ENCODE results near the gene BCKDHA. TPM values are rescaled to one million over a fixed set of nuclear protein-coding genes. Genes with fewer than 3 reads are reported as not detected.

The BCKDHA gene
- total RNA-seq, 2 experiments from 2014 or later = 16.8 to 66.4 TPM

- no peak overlapping the region for H3K27ac ChIP-seq (ENCODE audit: low read depth, low read length, poor library complexity, severe bottlenecking)
- no peak overlapping the region for H3K4me2 ChIP-seq (ENCODE audit: low read length)
- H3K36me3 ChIP-seq (ENCODE audit: insufficient read depth, low read length) = peaks cover 38% of the 10 kb centered on the region
- BruUV-seq (replicated peaks) = no TSS peak
- H3K4me1 ChIP-seq (ENCODE audit: insufficient read depth, low read length, poor library complexity, severe bottlenecking) = no peaks in the 10 kb centered on the region
- intact Hi-C loops (cut with micrococcal nuclease; ENCODE audit: unreplicated experiment) = no loop called here
- H3K9me3 ChIP-seq (ENCODE audit: low read length) = no peaks in the 10 kb centered on the region
- ChIA-PET POLR2A (interaction anchor here (1.4 kb wide), 1 partner anchor 40 kb away, joined by 3 read pairs; no protein-coding TSS in a partner anchor), CTCF (ENCODE audit: unreplicated experiment) (no interaction called here)
- H4K20me1 ChIP-seq (ENCODE audit: insufficient read depth, low read length) = no peaks in the 10 kb centered on the region
- TF ChIP-seq, protein P1, sequence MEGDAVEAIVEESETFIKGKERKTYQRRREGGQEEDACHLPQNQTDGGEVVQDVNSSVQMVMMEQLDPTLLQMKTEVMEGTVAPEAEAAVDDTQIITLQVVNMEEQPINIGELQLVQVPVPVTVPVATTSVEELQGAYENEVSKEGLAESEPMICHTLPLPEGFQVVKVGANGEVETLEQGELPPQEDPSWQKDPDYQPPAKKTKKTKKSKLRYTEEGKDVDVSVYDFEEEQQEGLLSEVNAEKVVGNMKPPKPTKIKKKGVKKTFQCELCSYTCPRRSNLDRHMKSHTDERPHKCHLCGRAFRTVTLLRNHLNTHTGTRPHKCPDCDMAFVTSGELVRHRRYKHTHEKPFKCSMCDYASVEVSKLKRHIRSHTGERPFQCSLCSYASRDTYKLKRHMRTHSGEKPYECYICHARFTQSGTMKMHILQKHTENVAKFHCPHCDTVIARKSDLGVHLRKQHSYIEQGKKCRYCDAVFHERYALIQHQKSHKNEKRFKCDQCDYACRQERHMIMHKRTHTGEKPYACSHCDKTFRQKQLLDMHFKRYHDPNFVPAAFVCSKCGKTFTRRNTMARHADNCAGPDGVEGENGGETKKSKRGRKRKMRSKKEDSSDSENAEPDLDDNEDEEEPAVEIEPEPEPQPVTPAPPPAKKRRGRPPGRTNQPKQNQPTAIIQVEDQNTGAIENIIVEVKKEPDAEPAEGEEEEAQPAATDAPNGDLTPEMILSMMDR (conservative IDR thresholded peaks at IDR 0.05; ENCODE audit: low read length) = no peak
- no peak for TF ChIP-seq EZH2phosphoT487 (IDR thresholded peaks at IDR 0.05; ENCODE audit: borderline replicate concordance, low read depth, low read length)
- DNase-seq (ENCODE audit: low spot score) = no peak
- H2AFZ ChIP-seq (ENCODE audit: low read length) = no peak overlapping the region
- no peaks in the 10 kb centered on the region for H3K79me2 ChIP-seq (ENCODE audit: insufficient read depth, low read depth, low read length)
- H3K4me3 ChIP-seq (ENCODE audit: low read depth, low read length, poor library complexity, severe bottlenecking) = no peak overlapping the region
- H3K9me2 ChIP-seq (ENCODE audit: insufficient read depth, low read length) = no peaks in the 10 kb centered on the region
Measured at GRCh38 chr19:41428481-41428859, 30.9 kb downstream of the BCKDHA start.

DNA sequence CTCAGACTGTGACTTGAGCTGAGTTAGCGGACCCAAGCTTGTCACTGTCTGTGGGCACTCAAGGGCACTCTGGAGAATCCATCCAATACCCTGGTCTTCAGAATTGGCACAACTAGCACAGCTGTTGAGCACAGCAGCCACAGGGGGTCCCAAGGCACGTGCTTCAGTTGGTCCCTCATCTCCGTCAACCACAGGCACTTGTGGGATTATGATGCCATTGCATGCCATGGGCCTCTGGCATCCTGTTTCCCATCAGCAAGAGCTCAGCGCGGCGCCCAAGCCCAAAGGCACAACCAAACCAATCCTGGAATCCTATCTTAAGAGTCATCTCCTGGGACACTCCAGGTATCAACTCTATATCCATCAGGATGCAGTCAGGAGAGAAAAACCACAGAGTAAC, 33.3 kb downstream of the BCKDHA start:
- CTCF ChIA-PET (ENCODE audit: unreplicated experiment) = no interaction called here
- Histone ChIP-seq H3K4me3 (ENCODE audit: low read depth, low read length, poor library complexity, severe bottlenecking) (no peak overlapping the region), H3K79me2 (ENCODE audit: insufficient read depth, low read depth, low read length) (no peaks in the 10 kb centered on the region), H4K20me1 (ENCODE audit: insufficient read depth, low read length) (no peaks in the 10 kb centered on the region), H3K4me1 (ENCODE audit: insufficient read depth, low read length, poor library complexity, severe bottlenecking) (no peaks in the 10 kb centered on the region), H3K9me2 (ENCODE audit: insufficient read depth, low read length) (no peaks in the 10 kb centered on the region), H3K36me3 (ENCODE audit: insufficient read depth, low read length) (peaks cover 35% of the 10 kb centered on the region), H2AFZ (ENCODE audit: low read length) (no peak overlapping the region), H3K4me2 (ENCODE audit: low read length) (no peak overlapping the region), H3K9me3 (ENCODE audit: low read length) (no peaks in the 10 kb centered on the region), H3K27ac (ENCODE audit: low read depth, low read length, poor library complexity, severe bottlenecking) (no peak overlapping the region)
- intact Hi-C loops (cut with micrococcal nuclease; ENCODE audit: unreplicated experiment) = no loop called here
- TF ChIP-seq EZH2phosphoT487 (IDR thresholded peaks at IDR 0.05; ENCODE audit: borderline replicate concordance, low read depth, low read length) = no peak
- TF ChIP-seq, protein P1 (conservative IDR thresholded peaks at IDR 0.05; ENCODE audit: low read length) = no peak
- no TSS peak for BruUV-seq (replicated peaks)
- no peak for DNase-seq (ENCODE audit: low spot score)
- POLR2A ChIA-PET = no interaction called here

DNA sequence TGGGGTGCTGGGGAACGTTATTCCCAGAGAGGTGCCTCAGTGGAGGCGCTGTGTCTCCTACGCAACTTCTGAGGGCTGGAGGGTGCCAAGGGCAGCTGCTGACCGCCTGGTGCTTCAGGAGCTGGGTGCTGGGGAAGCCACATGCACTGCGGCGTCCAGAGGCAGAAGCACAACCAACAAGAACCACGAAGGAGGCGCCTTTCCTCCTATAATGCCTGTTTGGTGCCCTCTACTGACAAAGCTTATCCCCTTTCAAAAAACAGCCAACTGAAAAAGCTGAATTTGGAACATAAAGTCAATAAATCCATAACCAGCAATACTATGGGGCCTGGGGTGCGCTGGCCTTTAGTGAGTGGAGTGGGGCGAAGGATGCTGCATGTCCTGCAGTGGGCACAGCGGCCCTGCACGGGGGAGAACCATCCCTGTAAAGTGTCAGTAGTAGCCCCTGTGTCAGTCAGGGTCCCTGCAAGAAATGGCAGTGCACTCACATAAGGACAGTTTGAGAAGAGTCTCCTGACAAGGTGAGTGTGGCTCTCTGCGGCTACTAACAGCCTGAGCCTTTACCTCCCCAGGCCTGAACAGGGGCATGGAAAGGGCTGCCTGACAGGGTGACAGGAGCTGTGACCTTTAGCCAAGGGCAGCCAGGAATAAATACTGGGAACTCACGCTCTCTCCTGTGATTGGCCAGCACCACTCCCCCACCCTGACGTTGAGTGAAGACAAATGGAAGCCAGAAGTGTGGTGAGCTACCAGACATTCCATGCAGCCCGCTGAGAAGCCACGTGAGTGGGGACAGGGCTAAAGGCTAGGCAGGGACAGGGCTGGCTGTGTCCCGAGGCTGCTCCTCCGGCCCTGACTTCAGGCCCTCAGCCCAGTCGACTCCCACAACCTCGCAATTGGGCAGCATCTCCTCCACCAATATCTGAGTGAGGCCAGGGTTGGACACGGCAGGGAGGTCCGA, 34.1 kb downstream of the BCKDHA start:
- H3K36me3 ChIP-seq (ENCODE audit: insufficient read depth, low read length) = peaks cover 41% of the 10 kb centered on the region
- H3K27ac ChIP-seq (ENCODE audit: low read depth, low read length, poor library complexity, severe bottlenecking) = no peak overlapping the region
- intact Hi-C loops (cut with micrococcal nuclease; ENCODE audit: unreplicated experiment) = no loop called here
- H3K79me2 ChIP-seq (ENCODE audit: insufficient read depth, low read depth, low read length) = no peaks in the 10 kb centered on the region
- H3K9me2 ChIP-seq (ENCODE audit: insufficient read depth, low read length) = no peaks in the 10 kb centered on the region
- H3K4me3 ChIP-seq (ENCODE audit: low read depth, low read length, poor library complexity, severe bottlenecking) = no peak overlapping the region
- DNase-seq (ENCODE audit: low spot score) = no peak
- TSS peak; percentile 61 for BruUV-seq (replicated peaks)
- H3K9me3 ChIP-seq (ENCODE audit: low read length) = no peaks in the 10 kb centered on the region
- ChIA-PET CTCF (ENCODE audit: unreplicated experiment) (no interaction called here), POLR2A (no interaction called here)
- H3K4me2 ChIP-seq (ENCODE audit: low read length) = no peak overlapping the region
- no peak overlapping the region for H2AFZ ChIP-seq (ENCODE audit: low read length)
- no peaks in the 10 kb centered on the region for H4K20me1 ChIP-seq (ENCODE audit: insufficient read depth, low read length)
- TF ChIP-seq, protein P1 (conservative IDR thresholded peaks at IDR 0.05; ENCODE audit: low read length) = peak; percentile 60
- TF ChIP-seq EZH2phosphoT487 (IDR thresholded peaks at IDR 0.05; ENCODE audit: borderline replicate concordance, low read depth, low read length) = no peak
- H3K4me1 ChIP-seq (ENCODE audit: insufficient read depth, low read length, poor library complexity, severe bottlenecking) = no peaks in the 10 kb centered on the region

All from OCI-LY7 (cell line).